GM21825 (cell line): ENCODE data around the gene TMEM53.

Experiments
- ATAC-seq: cut with Tn5 transposase; IDR thresholded peaks from one replicate; pipeline ENCODE4 v1.9.1; 2021; ENCODE audit warnings: mild to moderate bottlenecking, moderate library complexity; ENCODE audit not compliant: unreplicated experiment

Gene TMEM53

DNA sequence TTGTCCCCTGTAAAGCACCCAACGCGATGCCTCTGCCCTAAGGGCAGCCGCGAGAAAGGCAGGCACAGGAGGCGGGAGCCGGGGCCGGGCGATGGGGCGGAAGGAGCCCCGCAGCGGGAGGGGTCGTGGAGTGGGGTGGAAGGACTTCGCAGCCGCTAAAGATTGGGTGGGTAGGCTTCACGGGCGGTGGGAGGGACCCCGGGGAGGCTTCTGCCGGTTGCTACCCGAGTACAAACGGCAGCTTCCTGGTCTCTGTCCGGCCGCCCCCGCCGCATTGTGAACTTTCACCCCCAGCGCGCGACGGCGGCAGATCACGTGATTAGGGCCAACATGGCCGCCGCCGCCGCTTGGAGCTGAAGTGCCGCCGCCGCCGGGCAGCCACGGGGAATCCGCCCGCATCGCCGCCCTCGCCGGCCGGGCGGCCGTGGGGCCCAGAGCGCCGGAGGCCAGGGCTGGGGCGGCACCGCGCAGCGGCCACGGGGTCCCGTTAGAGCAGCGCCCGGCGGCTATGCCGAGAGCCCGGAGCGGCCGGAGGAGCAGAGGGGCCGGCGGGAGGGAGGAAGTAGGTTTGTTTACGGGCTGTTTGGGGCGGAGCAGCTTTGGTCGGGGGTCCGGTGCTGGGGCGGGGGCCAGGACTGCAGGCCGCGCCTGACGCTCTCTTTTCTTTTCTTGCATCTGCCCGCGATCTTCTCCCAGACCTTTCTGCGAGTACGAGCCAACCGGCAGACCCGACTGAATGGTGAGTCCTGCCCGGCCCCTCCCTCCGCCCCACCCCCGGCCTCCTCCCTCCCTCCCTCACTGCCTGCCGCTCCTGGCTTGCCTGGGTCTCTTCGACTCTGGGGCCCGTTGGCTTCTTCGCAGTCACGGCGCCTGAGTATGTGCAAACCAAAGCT is 42.4 kb downstream of the TMEM53 start:
- peak; percentile 57 for ATAC-seq

DNA sequence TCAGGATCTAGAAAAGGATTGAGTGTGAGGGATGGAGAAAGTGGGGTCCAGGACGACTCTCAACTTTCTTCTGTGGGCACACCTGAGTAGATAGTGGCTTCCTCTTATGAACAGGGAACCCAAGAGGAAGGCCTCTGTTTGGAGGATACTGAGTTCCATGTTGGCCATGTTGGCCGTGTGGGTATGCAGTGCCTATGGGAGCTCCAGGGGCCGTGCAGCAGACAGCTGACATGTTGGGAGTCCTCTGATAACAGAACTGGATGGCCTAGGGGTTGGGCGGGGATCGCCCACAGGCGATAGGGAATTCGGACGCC is 43.0 kb downstream of the TMEM53 start:
- ATAC-seq, result peak; percentile 17

DNA sequence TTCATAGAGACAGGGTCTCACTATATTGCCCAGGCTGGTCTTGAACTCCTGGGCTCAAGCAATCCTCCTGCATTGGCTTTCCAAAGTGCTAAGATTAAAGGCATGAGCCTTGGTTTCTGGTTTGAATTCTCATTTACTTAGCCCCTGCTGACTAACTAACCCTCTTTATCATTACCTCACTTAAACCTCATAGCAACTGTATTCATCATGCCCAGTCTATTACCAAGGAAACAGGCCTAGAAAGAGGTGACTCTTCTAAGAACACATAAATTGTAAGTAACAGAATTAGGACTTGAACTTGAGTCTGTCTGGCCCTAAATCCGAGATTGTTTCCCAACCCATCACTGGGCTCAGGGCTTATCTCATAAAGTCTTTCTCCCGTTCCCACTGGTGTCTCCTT is 44.2 kb downstream of the TMEM53 start:
- ATAC-seq, result no peak

DNA sequence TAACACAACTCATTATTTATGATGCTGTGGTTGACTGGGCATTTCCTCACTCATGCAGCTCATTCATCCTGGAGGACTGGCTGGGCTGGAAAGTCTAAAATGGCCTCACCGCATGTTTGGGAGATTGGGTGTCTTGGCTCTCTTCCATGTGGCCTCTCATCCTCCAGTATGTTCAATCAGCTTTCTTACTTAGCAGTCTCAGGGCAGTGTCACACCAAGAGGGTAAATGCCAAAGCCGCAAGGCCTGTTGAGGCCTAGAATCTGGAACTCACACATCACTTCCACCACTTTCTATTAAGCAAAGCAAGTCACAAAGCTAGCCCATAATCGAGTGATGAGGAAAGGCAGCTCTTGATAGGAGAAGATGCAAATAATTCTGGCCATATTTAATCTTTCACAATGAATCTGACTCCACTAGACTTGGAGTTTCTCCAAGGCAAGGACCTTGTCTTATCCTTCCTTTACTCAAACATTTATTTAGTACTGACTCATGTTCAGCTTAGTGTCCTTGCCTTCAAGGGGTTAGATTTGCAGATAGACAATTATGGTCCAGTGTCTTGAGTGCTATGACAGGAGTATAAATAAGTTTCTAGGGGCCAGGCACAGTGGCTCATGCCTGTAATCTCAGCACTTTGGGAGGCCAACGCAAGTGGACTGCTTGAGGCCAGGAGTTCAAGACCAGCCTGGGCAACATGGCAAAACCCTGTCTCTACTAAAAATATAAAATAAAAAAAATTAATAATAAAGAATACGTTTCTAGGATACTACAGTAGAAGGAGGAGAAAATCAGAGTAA is 45.1 kb downstream of the TMEM53 start:
- ATAC-seq, result no peak

DNA sequence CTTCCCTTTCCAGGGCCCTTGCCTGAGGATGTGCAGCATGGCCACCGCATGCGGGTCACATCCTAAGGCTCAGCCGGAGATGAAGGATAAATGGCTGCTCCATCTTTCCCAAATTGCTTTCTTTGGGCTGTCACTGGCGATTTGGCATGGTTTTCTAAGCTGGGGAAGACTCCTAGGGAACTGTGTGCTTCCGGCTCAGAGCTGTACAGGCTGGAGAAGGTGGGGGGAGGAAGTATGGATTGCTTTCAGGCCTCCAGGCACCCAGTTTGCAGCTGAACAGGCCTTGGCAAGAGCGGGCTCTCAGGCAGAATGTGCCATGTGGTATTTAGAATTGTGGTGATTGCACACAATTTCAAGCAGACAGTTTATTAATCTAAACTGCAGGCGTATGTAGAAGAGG is 48.9 kb downstream of the TMEM53 start:
- ATAC-seq, result no peak

DNA sequence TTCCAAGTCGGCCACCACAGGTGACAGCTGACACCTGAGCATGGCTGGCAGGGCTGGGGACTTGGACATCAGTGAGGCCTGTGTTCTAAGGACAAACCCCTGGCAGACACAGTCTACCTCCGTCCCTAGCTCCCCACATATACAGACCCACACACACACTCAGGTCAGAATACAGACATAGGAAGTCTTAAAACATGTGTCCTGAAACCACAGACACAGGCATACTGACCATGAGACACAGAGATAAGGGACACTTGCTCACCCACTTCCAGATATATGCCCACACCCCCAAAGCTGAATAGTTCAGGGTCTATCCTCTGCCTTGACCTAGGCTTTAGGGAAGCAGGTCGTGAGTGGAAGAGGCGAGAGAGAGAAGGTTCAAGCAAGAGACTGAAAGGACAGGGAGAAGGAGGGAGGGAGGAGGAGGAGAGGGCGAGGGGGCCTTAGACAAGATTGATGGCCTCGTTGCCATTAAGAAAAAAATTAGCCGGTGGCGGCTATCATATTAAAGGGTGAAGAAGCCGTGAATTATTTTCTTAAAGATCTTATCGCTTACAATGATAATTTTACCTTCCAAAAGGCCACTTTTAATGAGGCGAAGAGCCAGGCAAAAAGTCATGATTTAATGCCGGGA is 49.9 kb downstream of the TMEM53 start:
- no peak for ATAC-seq

DNA sequence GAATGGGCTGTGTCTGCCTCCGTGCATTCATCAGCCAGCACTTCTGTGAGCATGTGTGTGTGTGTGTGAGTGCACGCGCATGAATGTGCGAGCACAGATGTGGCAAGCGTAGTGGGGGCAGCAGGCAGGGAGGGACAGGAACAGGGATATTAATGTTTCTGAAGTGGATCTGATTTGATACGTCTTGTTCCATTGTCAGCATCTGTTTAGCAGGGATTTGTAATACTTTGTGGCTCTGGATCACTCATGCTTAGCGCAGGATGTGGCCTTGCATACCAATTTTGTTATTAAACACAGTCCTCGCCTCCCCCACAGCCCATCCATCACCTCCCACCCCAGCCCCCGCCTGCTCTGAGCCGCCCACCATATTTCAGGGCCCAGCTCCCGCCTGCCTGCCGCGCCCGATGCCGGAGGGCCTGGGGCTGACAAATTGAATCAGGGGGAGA is 52.4 kb downstream of the TMEM53 start:
- ATAC-seq, result no peak

DNA sequence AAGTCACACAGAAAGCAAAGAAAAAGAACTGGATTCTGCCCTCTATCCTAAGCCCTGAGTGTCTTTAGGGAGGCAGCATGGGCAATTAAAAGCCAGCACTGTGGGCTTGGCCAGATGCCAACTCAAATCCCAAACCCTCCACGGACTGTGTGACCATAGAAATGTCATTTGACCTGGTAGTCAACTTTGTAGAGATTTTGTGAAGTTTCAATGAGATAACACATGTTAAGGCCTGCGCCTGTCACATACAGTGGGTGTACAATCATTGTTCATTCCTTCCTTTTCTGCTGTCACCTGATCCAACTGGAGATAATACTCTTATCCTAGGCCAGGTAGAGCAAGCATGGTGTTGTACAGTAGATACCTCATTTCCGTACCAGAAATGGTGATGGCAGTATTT is 54.2 kb downstream of the TMEM53 start:
- ATAC-seq, result no peak

DNA sequence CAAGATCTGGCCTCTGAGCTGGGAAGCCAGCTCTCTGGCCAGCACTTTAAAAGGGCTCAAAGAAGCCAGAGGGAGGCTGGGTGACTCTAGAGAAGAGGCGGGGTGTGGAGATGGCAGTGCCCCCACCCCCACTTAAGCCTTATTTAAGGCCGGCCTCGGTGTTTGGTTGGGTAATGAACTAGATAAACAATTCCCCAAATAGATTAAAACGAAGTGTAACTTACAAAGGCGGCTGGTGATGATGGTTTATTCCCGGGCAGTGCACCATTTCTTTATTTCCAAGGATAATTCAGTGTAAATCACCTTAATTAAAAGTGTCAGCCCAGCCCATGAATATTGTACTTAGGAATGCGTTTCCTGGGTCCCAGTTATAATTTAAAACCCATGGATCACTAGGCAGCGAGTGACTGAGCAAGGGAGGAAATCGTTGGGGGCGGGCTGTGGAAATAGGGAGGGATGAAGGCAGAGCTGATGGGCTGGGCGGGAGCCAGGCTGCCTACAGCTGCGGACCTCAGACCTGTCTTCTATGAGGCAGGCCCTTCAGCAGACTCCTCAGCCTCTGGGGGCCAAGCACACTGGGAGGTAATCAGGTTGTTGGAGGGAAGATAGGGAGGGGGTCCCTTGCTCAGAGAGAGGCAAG is 54.9 kb downstream of the TMEM53 start:
- ATAC-seq, result no peak

DNA sequence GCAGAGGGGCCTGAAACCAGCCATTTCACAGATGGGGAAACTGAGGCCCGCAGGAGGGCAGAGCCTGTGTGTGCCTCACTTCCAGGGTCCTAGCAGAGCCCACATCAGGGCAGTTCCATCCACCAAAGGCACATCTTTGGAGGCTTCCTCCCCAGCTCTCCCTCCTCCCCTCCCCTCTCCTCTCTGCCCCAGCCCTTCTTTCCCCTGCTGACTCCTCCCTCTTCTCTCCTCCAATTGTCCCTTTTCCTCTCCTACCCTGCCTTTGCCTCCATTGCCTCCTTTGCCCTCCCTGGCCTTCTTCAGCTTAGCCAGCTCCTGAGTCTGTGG is 56.6 kb downstream of the TMEM53 start:
- ATAC-seq, result no peak

DNA sequence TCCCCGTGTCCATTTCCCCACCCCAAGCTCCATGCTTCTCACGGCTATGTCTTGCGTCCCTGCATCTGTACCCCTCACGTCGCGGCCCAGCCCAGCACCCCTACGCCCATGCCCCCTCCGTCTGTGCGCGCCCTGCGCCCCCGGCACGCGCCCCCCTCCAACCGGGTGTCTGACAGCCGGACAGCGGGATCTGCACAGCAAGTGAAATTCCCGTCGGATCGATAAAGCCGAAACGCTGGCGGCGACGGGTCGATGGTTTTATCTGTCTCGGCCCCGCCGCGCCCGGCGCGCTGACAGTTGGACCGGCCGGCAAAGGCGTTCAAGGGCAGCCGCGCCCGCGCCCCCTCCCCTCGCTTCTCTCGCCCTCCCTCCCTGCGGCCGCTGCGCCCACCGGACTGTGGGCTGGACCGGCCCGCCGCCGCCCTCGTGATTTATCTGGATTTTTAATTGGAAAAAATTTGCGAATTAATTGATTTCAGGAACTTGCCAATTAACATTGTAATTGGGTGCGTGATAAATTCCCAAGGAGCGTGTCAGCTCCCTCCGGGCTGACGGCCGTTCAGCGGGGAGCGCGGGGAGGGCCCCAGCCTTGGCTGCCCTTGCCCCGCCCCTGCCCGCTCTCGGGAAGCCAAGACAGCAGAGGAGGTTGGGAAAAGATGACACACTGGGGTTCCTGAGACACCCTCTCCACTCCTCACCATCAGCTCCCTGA is 57.1 kb downstream of the TMEM53 start:
- no peak for ATAC-seq

DNA sequence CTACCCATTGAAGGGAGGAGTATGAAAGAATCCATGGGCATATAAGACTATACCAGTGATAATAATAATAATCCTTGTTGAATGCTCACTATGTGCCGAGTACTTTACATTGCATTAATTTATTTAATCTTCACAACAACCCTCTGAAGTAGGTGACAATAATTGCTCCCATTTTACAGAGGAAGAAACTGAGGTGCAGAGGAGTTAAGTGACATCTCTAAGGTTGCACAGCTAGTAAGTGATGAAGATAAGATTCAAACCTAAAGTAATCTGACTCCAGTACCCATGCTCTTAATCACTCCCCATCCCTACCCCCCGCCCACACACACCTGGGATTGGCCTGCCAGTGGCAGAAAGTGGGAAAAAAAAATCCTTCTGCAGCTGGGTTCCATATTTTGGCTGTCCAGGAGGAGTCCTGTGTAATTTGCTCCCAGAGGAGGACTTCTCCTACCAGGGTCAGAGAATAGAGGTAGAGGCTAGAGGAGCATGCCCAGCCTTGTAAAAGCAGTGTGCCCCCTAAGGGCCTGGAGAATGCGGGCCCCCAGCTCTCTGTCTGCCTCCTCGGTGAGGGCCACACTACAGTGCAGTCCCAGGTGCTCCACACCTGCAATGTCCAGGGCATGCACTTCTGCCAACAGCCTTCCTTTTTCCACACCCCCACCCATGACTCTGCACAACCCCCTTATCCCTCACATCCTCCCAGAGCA is 57.8 kb downstream of the TMEM53 start:
- ATAC-seq, result no peak

DNA sequence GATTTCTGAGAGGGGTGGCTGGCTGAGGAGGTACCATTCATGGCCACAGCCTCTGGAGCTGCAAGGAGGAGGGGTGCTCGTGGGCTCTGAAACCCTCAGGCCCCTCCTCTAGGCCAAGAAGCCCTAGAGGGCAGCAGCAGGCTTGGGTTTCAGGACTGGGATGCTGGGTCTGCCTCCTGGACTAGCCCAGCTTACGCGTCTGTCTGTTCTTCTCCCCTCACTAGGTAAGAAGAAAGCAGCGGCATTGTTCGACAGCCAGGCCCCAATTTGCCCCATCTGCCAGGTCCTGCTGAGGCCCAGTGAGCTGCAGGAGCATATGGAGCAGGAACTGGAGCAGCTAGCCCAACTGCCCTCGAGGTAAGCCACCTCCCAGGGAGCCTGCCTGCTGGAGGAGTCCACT is 60.3 kb downstream of the TMEM53 start:
- no peak for ATAC-seq

DNA sequence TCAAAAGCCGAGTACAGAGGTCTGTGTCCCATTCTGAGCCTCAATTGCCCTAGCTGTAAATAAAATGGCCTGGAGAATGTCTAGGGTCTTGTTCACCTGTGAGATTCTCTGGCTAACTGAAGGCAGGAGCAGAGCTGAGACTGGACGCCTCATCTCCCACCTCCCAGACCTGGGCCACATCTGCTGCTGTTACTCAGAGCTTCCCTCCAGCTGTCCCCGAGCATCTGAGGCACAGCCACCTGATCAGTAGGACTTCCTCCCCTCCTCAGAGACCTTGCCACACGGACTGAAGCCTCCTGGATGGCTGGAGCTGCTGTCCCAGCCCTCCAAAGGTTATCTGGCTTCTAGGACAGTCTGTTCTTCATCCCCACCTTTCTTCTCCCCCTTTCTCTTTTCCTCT is 62.4 kb downstream of the TMEM53 start:
- ATAC-seq, result no peak

DNA sequence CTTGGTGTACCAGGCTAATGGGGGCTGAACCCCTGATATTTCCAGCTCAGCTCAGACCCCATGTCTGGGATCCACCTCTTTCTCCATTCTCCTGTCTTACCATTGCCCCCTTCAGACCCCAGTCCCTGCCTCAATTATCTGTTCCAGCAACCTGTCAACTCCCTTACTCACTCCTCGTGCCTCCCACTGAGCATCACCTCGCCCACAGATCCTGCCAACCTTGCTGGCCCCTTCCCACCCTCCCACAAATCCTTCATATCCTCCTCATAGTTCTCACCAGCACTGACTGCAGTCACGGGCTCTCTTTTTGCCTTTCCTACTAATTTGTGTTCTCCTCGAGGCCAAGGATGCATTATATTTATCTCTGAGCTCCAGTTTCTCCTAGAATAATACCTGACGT is 62.9 kb downstream of the TMEM53 start:
- no peak for ATAC-seq

DNA sequence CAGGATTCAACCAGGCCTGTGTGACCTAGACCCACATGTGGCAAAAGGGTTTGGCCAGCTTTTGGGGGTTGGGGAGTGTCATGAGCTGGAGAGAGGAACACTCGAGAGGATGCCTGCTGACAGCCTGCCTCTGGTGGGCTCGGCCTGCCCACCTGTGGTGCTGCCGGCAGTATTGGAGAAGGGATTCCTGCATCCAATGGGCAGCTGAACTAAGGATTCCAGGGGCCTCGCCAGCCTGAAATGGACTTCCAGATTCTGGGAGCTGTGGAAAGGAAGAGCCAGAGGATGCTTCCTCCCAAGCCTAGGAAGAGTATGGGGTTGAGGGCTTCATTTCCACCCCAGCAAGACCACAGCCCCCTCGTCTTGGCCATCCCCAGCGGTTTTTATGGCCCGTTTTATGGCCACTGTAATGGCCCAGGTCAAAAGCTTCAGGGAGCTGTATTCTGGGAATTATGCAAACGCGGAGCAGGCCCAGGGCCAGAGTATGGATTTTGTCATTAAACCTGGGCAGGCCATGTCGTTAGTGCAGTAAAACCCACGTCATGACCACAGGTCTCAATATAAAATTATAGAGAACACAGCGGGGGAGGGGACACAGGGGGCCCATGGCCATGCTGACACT is 63.6 kb downstream of the TMEM53 start:
- no peak for ATAC-seq

DNA sequence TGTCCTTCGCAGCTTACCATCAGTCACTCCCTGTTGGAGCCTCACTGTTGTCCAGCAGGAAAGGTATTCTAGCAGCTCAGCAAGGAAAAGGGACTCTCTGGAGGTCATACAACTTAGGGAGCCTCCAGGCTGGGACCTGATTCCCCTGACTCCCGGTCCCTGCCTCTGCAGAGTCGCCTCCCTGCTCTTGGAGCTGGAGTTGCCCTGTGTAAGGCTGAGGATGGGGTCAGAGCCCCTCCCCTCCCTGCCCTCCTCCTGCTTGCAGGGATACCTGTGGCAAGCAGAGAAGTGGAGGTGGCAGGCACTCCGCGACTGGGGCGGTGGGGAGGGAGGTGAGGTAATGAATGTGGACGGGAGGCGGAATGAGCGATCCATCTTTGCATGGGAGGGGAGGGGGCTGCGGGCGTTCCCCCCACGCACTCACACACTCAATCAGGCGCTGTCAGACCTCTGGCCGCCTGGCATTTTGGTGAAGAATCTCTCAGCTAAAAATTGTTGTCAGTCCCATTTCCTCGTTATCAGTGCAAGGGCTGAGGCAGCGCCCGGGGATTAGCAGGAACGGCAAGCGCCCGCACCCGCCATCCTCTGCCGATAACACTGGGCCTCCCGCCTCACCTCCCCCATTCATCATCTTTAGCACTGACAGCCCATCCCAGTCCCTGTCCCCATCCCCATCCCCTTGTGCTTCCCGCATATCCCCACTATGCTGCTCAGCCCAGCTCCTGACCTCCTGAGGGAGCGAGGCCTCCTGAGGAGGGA is 64.3 kb downstream of the TMEM53 start:
- ATAC-seq, result no peak

DNA sequence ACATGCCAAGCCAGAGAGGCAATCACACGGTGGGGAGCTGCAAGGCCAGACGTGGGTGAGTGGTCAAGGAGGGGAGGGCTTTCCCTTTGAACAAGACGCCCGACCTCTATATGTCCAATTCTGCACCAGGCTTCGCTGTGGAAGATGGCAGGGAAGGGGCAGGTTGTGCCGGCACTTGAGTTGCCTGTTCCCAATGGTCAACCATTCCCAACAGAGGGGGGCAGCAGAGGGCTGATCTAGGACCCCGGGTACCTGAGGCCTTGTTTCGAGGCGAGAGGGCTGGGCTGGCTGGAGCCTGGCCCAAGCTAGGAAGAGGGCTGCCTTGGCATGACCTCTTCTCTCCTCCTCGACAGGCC is 64.9 kb downstream of the TMEM53 start:
- ATAC-seq, result no peak

DNA sequence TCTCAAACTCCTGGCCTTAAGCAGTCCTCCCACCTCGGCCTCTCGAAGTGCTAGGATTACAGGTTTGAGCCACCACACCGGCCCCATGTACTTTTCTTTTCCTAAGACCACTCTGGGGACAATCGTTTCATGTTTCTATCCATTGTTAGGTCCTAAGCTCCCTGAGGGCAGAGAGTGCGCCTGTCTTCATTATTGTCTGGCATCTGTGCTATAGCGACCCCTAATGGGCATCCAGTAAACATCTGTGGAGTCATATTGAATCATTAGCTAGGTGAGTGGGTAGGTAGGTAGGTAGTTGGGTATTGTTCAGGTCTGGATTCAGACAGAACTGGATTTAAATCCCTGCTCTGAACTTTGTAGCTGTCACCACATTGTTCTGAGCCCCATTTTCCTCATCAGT is 66.1 kb downstream of the TMEM53 start:
- ATAC-seq, result no peak
